ENCODE results near the gene MRPS33.

Gene MRPS33

DNA sequence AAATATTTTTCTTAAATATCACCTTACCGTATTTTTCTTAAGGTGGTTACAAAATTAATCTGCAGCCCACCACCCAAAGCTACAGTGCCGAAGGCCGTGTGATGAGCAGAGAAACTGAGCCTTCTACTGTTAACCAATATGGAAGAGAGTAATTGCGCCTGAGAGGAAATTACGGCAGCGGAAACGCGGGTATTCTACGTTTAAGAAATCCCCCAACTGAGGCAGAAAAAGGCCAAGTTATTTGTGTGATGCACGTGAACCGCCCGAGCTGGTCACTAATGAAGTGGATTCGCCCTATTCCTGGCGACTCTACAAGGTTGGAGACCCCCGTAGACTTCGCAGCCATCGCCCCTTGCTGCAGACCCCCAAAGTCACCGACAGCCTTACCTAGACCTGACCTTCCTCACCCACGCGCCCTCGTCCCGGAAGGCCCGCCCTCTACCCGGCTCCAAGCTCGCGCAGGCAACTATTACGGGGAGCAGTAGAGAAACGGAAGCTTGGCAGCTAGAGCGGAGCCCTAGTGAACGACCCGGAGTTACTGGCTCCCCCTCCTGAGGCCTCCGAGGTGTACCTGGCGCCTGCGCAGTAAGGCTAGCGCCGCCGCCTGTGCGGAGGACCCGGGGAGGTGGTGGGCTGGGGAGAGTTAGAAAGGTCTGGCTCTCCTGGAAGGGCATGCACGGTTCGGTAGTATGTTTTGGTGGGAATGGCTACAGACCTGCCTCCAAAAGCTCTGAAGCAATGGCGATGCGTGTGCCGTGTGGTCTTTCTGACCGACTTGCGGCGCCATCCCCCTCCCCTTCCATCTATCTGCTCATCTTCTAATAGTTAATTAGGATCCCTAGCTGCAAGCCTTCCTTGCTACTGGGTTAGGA, at the start of gene MRPS33 (continued):
- TF ChIP-seq ZNF571 (tag by site-specific recombination; IDR thresholded peaks at IDR 0.05): no peak
- TF ChIP-seq, protein P1, sequence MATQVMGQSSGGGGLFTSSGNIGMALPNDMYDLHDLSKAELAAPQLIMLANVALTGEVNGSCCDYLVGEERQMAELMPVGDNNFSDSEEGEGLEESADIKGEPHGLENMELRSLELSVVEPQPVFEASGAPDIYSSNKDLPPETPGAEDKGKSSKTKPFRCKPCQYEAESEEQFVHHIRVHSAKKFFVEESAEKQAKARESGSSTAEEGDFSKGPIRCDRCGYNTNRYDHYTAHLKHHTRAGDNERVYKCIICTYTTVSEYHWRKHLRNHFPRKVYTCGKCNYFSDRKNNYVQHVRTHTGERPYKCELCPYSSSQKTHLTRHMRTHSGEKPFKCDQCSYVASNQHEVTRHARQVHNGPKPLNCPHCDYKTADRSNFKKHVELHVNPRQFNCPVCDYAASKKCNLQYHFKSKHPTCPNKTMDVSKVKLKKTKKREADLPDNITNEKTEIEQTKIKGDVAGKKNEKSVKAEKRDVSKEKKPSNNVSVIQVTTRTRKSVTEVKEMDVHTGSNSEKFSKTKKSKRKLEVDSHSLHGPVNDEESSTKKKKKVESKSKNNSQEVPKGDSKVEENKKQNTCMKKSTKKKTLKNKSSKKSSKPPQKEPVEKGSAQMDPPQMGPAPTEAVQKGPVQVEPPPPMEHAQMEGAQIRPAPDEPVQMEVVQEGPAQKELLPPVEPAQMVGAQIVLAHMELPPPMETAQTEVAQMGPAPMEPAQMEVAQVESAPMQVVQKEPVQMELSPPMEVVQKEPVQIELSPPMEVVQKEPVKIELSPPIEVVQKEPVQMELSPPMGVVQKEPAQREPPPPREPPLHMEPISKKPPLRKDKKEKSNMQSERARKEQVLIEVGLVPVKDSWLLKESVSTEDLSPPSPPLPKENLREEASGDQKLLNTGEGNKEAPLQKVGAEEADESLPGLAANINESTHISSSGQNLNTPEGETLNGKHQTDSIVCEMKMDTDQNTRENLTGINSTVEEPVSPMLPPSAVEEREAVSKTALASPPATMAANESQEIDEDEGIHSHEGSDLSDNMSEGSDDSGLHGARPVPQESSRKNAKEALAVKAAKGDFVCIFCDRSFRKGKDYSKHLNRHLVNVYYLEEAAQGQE (tag by site-specific recombination; IDR thresholded peaks at IDR 0.05): 0 out of 2 replicates have a peak, but pooled peaks have one; percentile 10
- peak; percentile 72 for TF ChIP-seq KLF8 (tag by site-specific recombination; IDR thresholded peaks at IDR 0.05)
- TF ChIP-seq ZNF621 (tag by site-specific recombination; IDR thresholded peaks at IDR 0.05): no peak
- no peak for TF ChIP-seq ZNF433 (tag by site-specific recombination; IDR thresholded peaks at IDR 0.05; ENCODE audit: low read depth)
- peak; percentile 59; the same call in 1 of the 2 replicates for TF ChIP-seq OVOL3 (tag by site-specific recombination; IDR thresholded peaks at IDR 0.05)
- peak; percentile 91 for TF ChIP-seq ZNF660 (tag by site-specific recombination; IDR thresholded peaks at IDR 0.05)
- TF ChIP-seq ZNF239 (tag by site-specific recombination; IDR thresholded peaks at IDR 0.05): no peak
- no peak for TF ChIP-seq ZNF174 (tag by site-specific recombination; IDR thresholded peaks at IDR 0.05)
- 0 out of 2 replicates have a peak, but pooled peaks have one; percentile 9 for TF ChIP-seq ZSCAN23 (tag by site-specific recombination; IDR thresholded peaks at IDR 0.05)
- TF ChIP-seq ZNF777 (tag by site-specific recombination; IDR thresholded peaks at IDR 0.05; ENCODE audit: borderline replicate concordance): no peak
- TF ChIP-seq ZNF843 (tag by site-specific recombination; IDR thresholded peaks at IDR 0.05): peak; percentile 74
- no peak for TF ChIP-seq ZNF555 (tag by site-specific recombination; conservative IDR thresholded peaks at IDR 0.05)
- peak; percentile 73 for TF ChIP-seq SETDB1 (IDR thresholded peaks at IDR 0.05; ENCODE audit: insufficient read length, low read length)
- TF ChIP-seq, protein P2, sequence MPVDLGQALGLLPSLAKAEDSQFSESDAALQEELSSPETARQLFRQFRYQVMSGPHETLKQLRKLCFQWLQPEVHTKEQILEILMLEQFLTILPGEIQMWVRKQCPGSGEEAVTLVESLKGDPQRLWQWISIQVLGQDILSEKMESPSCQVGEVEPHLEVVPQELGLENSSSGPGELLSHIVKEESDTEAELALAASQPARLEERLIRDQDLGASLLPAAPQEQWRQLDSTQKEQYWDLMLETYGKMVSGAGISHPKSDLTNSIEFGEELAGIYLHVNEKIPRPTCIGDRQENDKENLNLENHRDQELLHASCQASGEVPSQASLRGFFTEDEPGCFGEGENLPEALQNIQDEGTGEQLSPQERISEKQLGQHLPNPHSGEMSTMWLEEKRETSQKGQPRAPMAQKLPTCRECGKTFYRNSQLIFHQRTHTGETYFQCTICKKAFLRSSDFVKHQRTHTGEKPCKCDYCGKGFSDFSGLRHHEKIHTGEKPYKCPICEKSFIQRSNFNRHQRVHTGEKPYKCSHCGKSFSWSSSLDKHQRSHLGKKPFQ (tag by site-specific recombination; IDR thresholded peaks at IDR 0.05): no peak
- TF ChIP-seq, protein P3, sequence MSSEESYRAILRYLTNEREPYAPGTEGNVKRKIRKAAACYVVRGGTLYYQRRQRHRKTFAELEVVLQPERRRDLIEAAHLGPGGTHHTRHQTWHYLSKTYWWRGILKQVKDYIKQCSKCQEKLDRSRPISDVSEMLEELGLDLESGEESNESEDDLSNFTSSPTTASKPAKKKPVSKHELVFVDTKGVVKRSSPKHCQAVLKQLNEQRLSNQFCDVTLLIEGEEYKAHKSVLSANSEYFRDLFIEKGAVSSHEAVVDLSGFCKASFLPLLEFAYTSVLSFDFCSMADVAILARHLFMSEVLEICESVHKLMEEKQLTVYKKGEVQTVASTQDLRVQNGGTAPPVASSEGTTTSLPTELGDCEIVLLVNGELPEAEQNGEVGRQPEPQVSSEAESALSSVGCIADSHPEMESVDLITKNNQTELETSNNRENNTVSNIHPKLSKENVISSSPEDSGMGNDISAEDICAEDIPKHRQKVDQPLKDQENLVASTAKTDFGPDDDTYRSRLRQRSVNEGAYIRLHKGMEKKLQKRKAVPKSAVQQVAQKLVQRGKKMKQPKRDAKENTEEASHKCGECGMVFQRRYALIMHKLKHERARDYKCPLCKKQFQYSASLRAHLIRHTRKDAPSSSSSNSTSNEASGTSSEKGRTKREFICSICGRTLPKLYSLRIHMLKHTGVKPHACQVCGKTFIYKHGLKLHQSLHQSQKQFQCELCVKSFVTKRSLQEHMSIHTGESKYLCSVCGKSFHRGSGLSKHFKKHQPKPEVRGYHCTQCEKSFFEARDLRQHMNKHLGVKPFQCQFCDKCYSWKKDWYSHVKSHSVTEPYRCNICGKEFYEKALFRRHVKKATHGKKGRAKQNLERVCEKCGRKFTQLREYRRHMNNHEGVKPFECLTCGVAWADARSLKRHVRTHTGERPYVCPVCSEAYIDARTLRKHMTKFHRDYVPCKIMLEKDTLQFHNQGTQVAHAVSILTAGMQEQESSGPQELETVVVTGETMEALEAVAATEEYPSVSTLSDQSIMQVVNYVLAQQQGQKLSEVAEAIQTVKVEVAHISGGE (tag by site-specific recombination; conservative IDR thresholded peaks at IDR 0.05; ENCODE audit: low read depth): peak; percentile 90
- no peak for TF ChIP-seq ZNF624 (tag by site-specific recombination; IDR thresholded peaks at IDR 0.05)
- TF ChIP-seq, protein P4, sequence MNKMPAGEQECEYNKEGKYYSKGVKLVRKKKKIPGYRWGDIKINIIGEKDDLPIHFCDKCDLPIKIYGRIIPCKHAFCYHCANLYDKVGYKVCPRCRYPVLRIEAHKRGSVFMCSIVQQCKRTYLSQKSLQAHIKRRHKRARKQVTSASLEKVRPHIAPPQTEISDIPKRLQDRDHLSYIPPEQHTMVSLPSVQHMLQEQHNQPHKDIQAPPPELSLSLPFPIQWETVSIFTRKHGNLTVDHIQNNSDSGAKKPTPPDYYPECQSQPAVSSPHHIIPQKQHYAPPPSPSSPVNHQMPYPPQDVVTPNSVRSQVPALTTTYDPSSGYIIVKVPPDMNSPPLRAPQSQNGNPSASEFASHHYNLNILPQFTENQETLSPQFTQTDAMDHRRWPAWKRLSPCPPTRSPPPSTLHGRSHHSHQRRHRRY (tag by site-specific recombination; IDR thresholded peaks at IDR 0.05): no peak
- no peak for TF ChIP-seq BCL11B (tag by site-specific recombination; IDR thresholded peaks at IDR 0.05; ENCODE audit: low read depth)
- TF ChIP-seq, protein P5, sequence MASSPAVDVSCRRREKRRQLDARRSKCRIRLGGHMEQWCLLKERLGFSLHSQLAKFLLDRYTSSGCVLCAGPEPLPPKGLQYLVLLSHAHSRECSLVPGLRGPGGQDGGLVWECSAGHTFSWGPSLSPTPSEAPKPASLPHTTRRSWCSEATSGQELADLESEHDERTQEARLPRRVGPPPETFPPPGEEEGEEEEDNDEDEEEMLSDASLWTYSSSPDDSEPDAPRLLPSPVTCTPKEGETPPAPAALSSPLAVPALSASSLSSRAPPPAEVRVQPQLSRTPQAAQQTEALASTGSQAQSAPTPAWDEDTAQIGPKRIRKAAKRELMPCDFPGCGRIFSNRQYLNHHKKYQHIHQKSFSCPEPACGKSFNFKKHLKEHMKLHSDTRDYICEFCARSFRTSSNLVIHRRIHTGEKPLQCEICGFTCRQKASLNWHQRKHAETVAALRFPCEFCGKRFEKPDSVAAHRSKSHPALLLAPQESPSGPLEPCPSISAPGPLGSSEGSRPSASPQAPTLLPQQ (tag by site-specific recombination; IDR thresholded peaks at IDR 0.05): peak; percentile 73
- TF ChIP-seq IKZF3 (tag by site-specific recombination; IDR thresholded peaks at IDR 0.05): no peak
- TF ChIP-seq, protein P6, sequence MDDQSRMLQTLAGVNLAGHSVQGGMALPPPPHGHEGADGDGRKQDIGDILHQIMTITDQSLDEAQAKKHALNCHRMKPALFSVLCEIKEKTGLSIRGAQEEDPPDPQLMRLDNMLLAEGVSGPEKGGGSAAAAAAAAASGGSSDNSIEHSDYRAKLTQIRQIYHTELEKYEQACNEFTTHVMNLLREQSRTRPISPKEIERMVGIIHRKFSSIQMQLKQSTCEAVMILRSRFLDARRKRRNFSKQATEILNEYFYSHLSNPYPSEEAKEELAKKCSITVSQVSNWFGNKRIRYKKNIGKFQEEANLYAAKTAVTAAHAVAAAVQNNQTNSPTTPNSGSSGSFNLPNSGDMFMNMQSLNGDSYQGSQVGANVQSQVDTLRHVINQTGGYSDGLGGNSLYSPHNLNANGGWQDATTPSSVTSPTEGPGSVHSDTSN (CRISPR knock-in tag; IDR thresholded peaks at IDR 0.05): peak; percentile 73; the same call in 1 of the 2 replicates
- no peak for TF ChIP-seq ZNF221 (tag by site-specific recombination; IDR thresholded peaks at IDR 0.05; ENCODE audit: borderline replicate concordance)
- no peak for TF ChIP-seq ZNF48 (tag by site-specific recombination; IDR thresholded peaks at IDR 0.05)
- 0 out of 2 replicates have a peak, but pooled peaks have one; percentile 33 for TF ChIP-seq YY1 (tag by site-specific recombination; IDR thresholded peaks at IDR 0.05)
- TF ChIP-seq ZNF501 (tag by site-specific recombination; IDR thresholded peaks at IDR 0.05): peak; percentile 91
- no peak for TF ChIP-seq ZNF670 (tag by site-specific recombination; IDR thresholded peaks at IDR 0.05; ENCODE audit: low read depth)
